Gastrocnemius medialis (tissue), 4 donors: ENCODE results near the gene UMOD. TPM values are rescaled to one million over a fixed set of nuclear protein-coding genes. Genes with fewer than 3 reads are reported as not detected.
"Not testable (repeated sequence)": the region's sequence is repeated elsewhere in the genome, so short reads cannot be mapped to it uniquely, and the experiment has no call there.

ENCODE experiments used
- ATAC-seq, 2 donors: fragments of 150-250 bp; one replicate each; pipeline ENCODE4 v1.9.1; 2016
- DNase-seq, 2 donors: peaks; one replicate each; pipeline ENCODE4 v3.0.0-alpha.2; 2019
- H3K27ac ChIP-seq, 4 donors: fragments of 200-600 bp; sonication (generic); 1 replicate in 1 of 4; 2 replicates in 3 of 4; pipeline ENCODE4 v1.5.1; 2016 to 2018; ENCODE audit warnings: mild to moderate bottlenecking in 2 of 4, moderate library complexity in 1 of 4
- H3K27me3 ChIP-seq, 3 donors: fragments of 200-600 bp; sonication (generic) in 2 of 3; 1 replicate in 1 of 3; 2 replicates in 2 of 3; pipeline versions ENCODE4 v1.5.1 to v1.6.0; 2016 to 2019; ENCODE audit warnings: mild to moderate bottlenecking in 1 of 3, moderate library complexity in 1 of 3
- H3K36me3 ChIP-seq, 2 donors: fragments of 200-600 bp; sonication (generic) in 1 of 2; one replicate each; pipeline ENCODE4 v1.5.1; 2017 to 2018
- H3K4me1 ChIP-seq, 2 donors: fragments of 200-600 bp; sonication (generic) in 1 of 2; one replicate each; pipeline ENCODE4 v1.5.1; 2016 to 2017; ENCODE audit warnings: mild to moderate bottlenecking in 2 of 2
- H3K4me3 ChIP-seq, 4 donors: fragments of 200-600 bp; sonication (generic) in 3 of 4; 1 replicate in 1 of 4; 2 replicates in 3 of 4; pipeline ENCODE4 v1.5.1; 2016 to 2019; ENCODE audit warnings: mild to moderate bottlenecking in 2 of 4
- H3K9me3 ChIP-seq, 3 donors: fragments of 200-600 bp; sonication (generic) in 2 of 3; 1 replicate in 1 of 3; 2 replicates in 2 of 3; pipeline ENCODE4 v1.5.1; 2016 to 2019
- POLR2A ChIP-seq, 2 donors: fragments of 450-650 bp; IDR thresholded peaks; one replicate each; pipeline ENCODE4 v1.6.1; 2017; ENCODE audit warnings: antibody characterized with exemption in 2 of 2, mild to moderate bottlenecking in 2 of 2, moderate library complexity in 2 of 2
- in situ Hi-C, 4 donors: fragments of 200-750 bp; cut with MboI; loops; one replicate each; pipeline versions ENCODE4 v1.15.0 to v1.8.0; 2017; ENCODE audit warnings: low sequenced_read_pairs in 4 of 4
- intact Hi-C: fragments of 100-400 bp; cut with DNase I; formaldehyde crosslinking; loops from one replicate; pipeline ENCODE4 v1.15.1; 2023; ENCODE audit warnings: low total_unique reads
- total RNA-seq, 4 donors: library from RNA; depleted of rRNA; stranded (reverse); fragments of >200 nt; gene quantifications; one replicate each; pipeline versions ENCODE4 v1.1.0 to v1.2.3, GENCODE V29; 2016
- TF ChIP-seq, protein P1 (sequence below), 5 experiments: fragments of 450-650 bp in 3 of 5; fragments of 200-600 bp in 2 of 5; sonication (generic) in 2 of 5; IDR thresholded peaks in 4 of 5; conservative IDR thresholded peaks in 1 of 5; 1 replicate in 4 of 5; 2 replicates in 1 of 5; pipeline ENCODE4 v1.5.1; 2016 to 2019; ENCODE audit warnings: antibody characterized with exemption in 5 of 5, mild to moderate bottlenecking in 3 of 5, moderate library complexity in 3 of 5

The UMOD gene
- total RNA-seq, 4 donors from 2014 or later = not detected

DNA sequence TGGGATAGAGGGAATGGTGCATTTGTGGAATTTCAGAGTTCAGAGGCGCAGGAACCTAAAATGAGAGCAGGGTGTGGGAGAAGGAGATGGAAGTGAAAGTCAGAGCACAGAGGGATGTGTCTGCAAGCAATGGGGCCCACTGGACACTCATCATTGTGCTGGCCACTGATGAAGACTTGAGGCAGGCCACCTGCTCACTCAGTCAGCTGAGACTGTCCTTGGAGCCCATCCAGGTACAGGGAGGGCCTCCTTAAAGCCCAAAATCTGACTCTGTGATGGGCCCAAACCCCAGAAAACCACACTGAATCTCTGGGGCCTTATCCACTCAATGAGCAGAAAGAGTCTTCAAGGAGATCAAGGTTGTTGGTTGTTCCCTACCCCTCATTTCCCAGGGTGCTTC, 30.8 kb downstream of the UMOD start:
- Histone ChIP-seq H3K27me3 (no peaks in the 10 kb centered on the region), H3K4me3 (no peak overlapping the region), H3K36me3 (no peaks in the 10 kb centered on the region), H3K27ac (no peak overlapping the region), H3K9me3 (no peaks in the 10 kb centered on the region), H3K4me1 (no peaks in the 10 kb centered on the region)
- TF ChIP-seq, protein P1, sequence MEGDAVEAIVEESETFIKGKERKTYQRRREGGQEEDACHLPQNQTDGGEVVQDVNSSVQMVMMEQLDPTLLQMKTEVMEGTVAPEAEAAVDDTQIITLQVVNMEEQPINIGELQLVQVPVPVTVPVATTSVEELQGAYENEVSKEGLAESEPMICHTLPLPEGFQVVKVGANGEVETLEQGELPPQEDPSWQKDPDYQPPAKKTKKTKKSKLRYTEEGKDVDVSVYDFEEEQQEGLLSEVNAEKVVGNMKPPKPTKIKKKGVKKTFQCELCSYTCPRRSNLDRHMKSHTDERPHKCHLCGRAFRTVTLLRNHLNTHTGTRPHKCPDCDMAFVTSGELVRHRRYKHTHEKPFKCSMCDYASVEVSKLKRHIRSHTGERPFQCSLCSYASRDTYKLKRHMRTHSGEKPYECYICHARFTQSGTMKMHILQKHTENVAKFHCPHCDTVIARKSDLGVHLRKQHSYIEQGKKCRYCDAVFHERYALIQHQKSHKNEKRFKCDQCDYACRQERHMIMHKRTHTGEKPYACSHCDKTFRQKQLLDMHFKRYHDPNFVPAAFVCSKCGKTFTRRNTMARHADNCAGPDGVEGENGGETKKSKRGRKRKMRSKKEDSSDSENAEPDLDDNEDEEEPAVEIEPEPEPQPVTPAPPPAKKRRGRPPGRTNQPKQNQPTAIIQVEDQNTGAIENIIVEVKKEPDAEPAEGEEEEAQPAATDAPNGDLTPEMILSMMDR (IDR thresholded peaks at IDR 0.05 in 4 of 5, conservative IDR thresholded peaks at IDR 0.05 in 1 of 5) = no peak
- no peak for TF ChIP-seq POLR2A (IDR thresholded peaks at IDR 0.05)
- ATAC-seq (no peak), DNase-seq (no peak)
- intact Hi-C loops (no loop called here), in situ Hi-C loops (no loop called here)

DNA sequence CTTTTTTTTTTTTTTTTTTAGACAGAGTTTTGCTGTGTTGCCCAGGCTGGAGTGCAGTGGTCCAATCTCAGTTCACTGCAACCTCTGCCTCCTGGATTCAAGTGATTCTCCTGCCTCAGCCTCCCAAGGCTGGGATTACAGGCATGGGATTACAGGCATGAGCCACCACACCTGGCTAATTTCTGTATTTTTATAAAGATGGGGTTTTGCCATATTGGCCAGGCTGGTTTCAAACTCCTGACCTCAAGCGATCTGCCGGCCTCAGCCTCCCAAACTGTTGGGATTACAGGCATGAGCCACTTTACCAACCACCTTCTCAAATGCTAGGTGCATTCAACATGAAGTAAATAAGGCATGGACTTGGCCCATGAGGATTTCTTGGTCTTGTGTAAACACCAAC, 31.5 kb downstream of the UMOD start:
- H3K27ac ChIP-seq, H3K36me3 ChIP-seq, intact Hi-C loops, H3K4me3 ChIP-seq, ATAC-seq, DNase-seq, H3K4me1 ChIP-seq, H3K9me3 ChIP-seq, in situ Hi-C loops, H3K27me3 ChIP-seq: not testable (repeated sequence)

DNA sequence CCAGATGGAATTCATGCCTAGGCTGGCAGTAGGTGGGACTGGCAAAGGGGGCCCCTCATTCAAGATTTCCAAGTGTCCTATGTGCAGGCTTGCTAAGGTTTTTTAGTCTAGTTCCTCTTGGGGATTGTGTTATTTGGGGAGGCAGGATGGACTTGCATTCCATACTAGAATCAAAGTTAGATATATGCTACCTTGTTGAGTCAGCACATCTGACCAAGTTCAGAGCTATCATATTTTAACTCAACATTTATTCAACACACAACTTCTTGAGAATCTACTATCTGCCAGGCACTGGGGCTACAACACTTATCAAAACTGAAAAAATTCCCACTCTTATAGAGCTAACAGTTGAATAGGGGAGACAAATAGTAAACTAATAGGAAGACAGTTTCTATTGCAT, 31.9 kb downstream of the UMOD start:
- intact Hi-C loops = no loop called here
- in situ Hi-C loops = no loop called here
- no peak for TF ChIP-seq POLR2A (IDR thresholded peaks at IDR 0.05)
- TF ChIP-seq, protein P1 (IDR thresholded peaks at IDR 0.05 in 4 of 5, conservative IDR thresholded peaks at IDR 0.05 in 1 of 5) = no peak
- no peak overlapping the region for H3K27ac ChIP-seq
- ATAC-seq = no peak
- DNase-seq = no peak
- H3K4me3 ChIP-seq = no peak overlapping the region
- H3K4me1 ChIP-seq = no peaks in the 10 kb centered on the region
- no peaks in the 10 kb centered on the region for H3K9me3 ChIP-seq
- no peaks in the 10 kb centered on the region for H3K27me3 ChIP-seq
- no peaks in the 10 kb centered on the region for H3K36me3 ChIP-seq

DNA sequence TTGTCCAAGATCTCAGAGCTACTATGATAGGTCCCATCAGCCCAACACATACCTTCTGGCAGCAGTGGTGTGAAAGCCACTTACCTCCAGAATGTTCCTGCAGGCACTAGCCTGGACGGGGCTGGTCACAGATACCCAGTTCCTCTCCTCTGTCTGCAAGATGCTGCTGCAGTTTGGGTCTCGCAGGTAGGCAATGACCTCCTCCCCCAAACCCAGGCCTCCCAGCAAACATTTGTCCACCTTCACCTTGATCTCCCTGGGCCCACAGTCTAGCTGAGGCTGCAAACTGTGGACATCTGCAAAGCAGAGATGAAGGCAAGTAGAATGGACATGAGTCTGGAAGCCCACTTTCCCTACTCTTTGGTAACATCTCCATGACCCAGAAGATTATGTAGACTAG, 32.3 kb downstream of the UMOD start:
- Histone ChIP-seq H3K9me3 (no peaks in the 10 kb centered on the region), H3K27ac (no peak overlapping the region), H3K36me3 (no peaks in the 10 kb centered on the region), H3K27me3 (no peaks in the 10 kb centered on the region), H3K4me1 (no peaks in the 10 kb centered on the region), H3K4me3 (no peak overlapping the region)
- TF ChIP-seq, protein P1 (IDR thresholded peaks at IDR 0.05 in 4 of 5, conservative IDR thresholded peaks at IDR 0.05 in 1 of 5) = no peak
- no peak for TF ChIP-seq POLR2A (IDR thresholded peaks at IDR 0.05)
- in situ Hi-C loops (no loop called here), intact Hi-C loops (no loop called here)
- DNase-seq = no peak
- no peak for ATAC-seq

DNA sequence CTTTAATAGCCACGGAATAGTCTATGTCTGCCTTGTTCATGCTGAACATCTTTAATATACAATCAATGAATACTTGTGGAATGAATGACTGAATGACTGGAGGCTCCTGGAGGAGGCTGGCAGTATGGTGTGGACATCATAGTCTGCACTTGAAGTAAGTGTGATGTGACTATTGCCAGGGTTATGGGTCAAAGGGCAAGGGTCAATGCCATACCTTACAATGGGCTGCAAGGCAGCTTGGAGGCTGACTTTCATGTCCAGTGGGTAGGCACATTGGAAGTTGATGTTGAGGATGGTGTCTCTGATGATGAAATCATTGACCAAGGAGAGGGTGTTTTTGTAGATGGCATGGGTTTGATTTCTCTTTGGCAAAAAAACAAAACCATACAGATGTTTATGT, 33.1 kb downstream of the UMOD start:
- intact Hi-C loops (no loop called here), in situ Hi-C loops (no loop called here)
- no peak for TF ChIP-seq POLR2A (IDR thresholded peaks at IDR 0.05)
- TF ChIP-seq, protein P1 (IDR thresholded peaks at IDR 0.05 in 4 of 5, conservative IDR thresholded peaks at IDR 0.05 in 1 of 5) = no peak
- H3K4me3 ChIP-seq = no peak overlapping the region
- no peak for ATAC-seq
- H3K4me1 ChIP-seq = no peaks in the 10 kb centered on the region
- no peak overlapping the region for H3K27ac ChIP-seq
- H3K36me3 ChIP-seq = no peaks in the 10 kb centered on the region
- DNase-seq = no peak
- H3K9me3 ChIP-seq = no peaks in the 10 kb centered on the region
- H3K27me3 ChIP-seq = no peaks in the 10 kb centered on the region
